Osteocyte (in vitro differentiated cells): ENCODE data around the gene OR9A2. TPM values are rescaled to one million over a fixed set of nuclear protein-coding genes. Genes with fewer than 3 reads are reported as not detected.

ENCODE experiments used
- DNase-seq: peaks from one replicate; pipeline ENCODE4 v3.0.0; 2021; ENCODE audit warnings: mixed read lengths; ENCODE audit not compliant: unreplicated experiment; ENCODE audit errors: extremely low spot score
- H3K27ac Mint-ChIP-seq: one replicate; pipeline ENCODE4 v1.8.0; 2021; ENCODE audit warnings: mild to moderate bottlenecking, mixed read lengths; ENCODE audit not compliant: unreplicated experiment
- H3K27me3 Mint-ChIP-seq: one replicate; pipeline ENCODE4 v1.8.0; 2021; ENCODE audit warnings: mixed read lengths; ENCODE audit not compliant: unreplicated experiment
- H3K36me3 Mint-ChIP-seq: one replicate; pipeline ENCODE4 v1.8.0; 2021; ENCODE audit warnings: mixed read lengths; ENCODE audit not compliant: unreplicated experiment
- H3K4me1 Mint-ChIP-seq: one replicate; pipeline ENCODE4 v1.8.0; 2021; ENCODE audit warnings: mixed read lengths; ENCODE audit not compliant: unreplicated experiment
- H3K4me3 Mint-ChIP-seq: one replicate; pipeline ENCODE4 v1.8.0; 2021; ENCODE audit warnings: mild to moderate bottlenecking, moderate library complexity, mixed read lengths; ENCODE audit not compliant: unreplicated experiment
- H3K9me3 Mint-ChIP-seq: one replicate; pipeline ENCODE4 v1.8.0; 2021; ENCODE audit warnings: mixed read lengths; ENCODE audit not compliant: unreplicated experiment
- CTCF ChIP-seq: fragments of 200-600 bp; sonication (generic); IDR thresholded peaks from 2 replicates; pipeline ENCODE4 v1.5.0; 2021; ENCODE audit warnings: antibody characterized with exemption, mild to moderate bottlenecking, moderate library complexity
- total RNA-seq: library from RNA; stranded (reverse); gene quantifications from 2 replicates; pipeline ENCODE4 v1.2.1, GENCODE V29; 2021

The OR9A2 gene
- total RNA-seq, 1 donor from 2014 or later = not detected

- no peak overlapping the region for H3K27ac Mint-ChIP-seq
- no peaks in the 10 kb centered on the region for H3K36me3 Mint-ChIP-seq
- peaks cover 21% of the 10 kb centered on the region for H3K27me3 Mint-ChIP-seq
- no peak overlapping the region for H3K4me3 Mint-ChIP-seq
- no peak for DNase-seq
- H3K4me1 Mint-ChIP-seq = peaks cover 10% of the 10 kb centered on the region
- TF ChIP-seq CTCF = peak; percentile 38
- H3K9me3 Mint-ChIP-seq = no peaks in the 10 kb centered on the region
These were observed 24.8 kb downstream of the OR9A2 start for GRCh38 chr7:143002106-143002505.

- TF ChIP-seq CTCF = no peak
- Mint-ChIP-seq H3K4me3 (no peak overlapping the region), H3K4me1 (peaks cover 10% of the 10 kb centered on the region), H3K9me3 (no peaks in the 10 kb centered on the region), H3K27me3 (peaks cover 18% of the 10 kb centered on the region), H3K27ac (no peak overlapping the region), H3K36me3 (no peaks in the 10 kb centered on the region)
- no peak for DNase-seq
These were observed 26.3 kb downstream of the OR9A2 start for GRCh38 chr7:143000648-143001047.

GRCh38 chr7:142999793-143000192 lies 27.1 kb downstream of the OR9A2 start:
- H3K36me3 Mint-ChIP-seq = no peaks in the 10 kb centered on the region
- TF ChIP-seq CTCF = no peak
- no peak overlapping the region for H3K4me3 Mint-ChIP-seq
- peaks cover 26% of the 10 kb centered on the region for H3K27me3 Mint-ChIP-seq
- H3K4me1 Mint-ChIP-seq = peaks cover 6% of the 10 kb centered on the region
- no peak for DNase-seq
- no peaks in the 10 kb centered on the region for H3K9me3 Mint-ChIP-seq
- no peak overlapping the region for H3K27ac Mint-ChIP-seq

GRCh38 chr7:142998966-142999365 lies 28.0 kb downstream of the OR9A2 start:
- no peak for DNase-seq
- Mint-ChIP-seq H3K4me3 (no peak overlapping the region), H3K36me3 (no peaks in the 10 kb centered on the region), H3K27ac (no peak overlapping the region), H3K27me3 (peaks cover 30% of the 10 kb centered on the region), H3K9me3 (no peaks in the 10 kb centered on the region), H3K4me1 (peaks cover 6% of the 10 kb centered on the region)
- no peak for TF ChIP-seq CTCF

- no peak overlapping the region for H3K27ac Mint-ChIP-seq
- no peaks in the 10 kb centered on the region for H3K4me1 Mint-ChIP-seq
- TF ChIP-seq CTCF = no peak
- DNase-seq = no peak
- H3K9me3 Mint-ChIP-seq = no peaks in the 10 kb centered on the region
- peaks cover 28% of the 10 kb centered on the region for H3K27me3 Mint-ChIP-seq
- H3K4me3 Mint-ChIP-seq = no peak overlapping the region
- no peaks in the 10 kb centered on the region for H3K36me3 Mint-ChIP-seq
These were observed 29.4 kb downstream of the OR9A2 start for GRCh38 chr7:142997456-142997989.
